GM10847 (cell line): ENCODE results near the gene CADM1.

Experiments
- POLR2A ChIP-seq: IDR thresholded peaks from 2 replicates; pipeline ENCODE4 v1.6.1; 2011; ENCODE audit not compliant: insufficient read length; ENCODE audit errors: extremely low read depth

CADM1 gene

DNA sequence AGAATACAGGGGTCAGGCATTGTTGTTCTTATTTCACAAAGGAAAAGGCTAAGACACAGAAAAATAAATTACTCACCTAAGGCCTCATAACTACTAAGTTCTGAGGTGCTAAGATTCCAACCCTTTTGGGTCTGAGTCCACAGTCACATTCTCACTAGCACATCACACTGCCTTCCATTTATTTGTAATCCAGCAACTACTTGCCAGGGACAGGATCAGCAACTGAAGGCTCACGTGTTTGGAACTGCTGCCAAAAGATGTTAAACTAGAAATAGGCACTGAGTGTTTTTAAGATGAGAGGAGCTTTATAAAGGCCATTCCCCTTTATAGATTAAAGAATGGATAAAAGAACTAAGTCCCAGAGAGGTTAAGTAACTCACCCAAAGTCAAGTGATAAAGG is 58.0 kb downstream of the CADM1 start:
- no peak for TF ChIP-seq POLR2A

DNA sequence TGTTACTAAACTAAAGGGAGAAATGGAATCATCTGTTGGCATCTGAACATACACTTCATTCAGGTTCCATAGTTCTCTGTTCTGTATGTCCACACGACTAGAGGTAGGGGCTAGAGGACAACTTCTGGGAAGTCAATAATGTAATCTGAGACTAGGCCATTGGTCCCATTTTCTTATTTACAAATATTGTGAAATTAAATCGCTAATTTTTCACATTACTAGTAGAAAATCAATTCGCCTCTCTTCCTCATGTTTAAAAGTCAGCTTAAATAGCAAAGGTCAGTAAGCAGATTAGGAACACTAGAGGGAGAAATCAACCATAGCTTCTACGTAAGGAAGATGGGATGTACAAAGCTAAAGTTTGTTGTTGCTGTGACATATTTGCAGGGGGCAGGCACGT is 59.7 kb downstream of the CADM1 start:
- TF ChIP-seq POLR2A: no peak

DNA sequence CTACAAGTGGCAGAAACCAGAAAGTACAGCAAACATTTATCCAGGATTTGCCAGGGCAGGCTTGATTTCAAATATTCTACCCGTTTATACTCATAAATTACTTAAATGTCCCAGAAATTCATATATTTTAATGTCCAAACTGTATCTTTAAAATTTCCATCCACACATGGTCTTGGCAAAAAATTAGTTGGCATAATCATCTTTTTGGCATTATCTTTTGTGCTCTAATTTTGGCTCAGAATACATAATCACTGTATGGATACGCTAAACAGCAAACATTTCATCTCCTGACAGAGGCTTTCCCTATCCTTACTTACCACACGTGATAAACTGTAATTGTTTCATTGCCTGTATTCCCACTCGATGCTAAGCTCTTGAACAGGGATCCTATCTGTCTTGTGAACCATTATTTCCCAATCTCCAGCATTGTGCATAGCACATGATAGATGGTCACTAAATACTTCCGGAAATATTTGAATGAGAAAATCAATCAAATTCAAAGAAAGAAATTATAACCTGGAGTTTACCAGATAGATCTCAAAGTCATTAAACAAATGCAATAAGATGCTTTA is 64.2 kb downstream of the CADM1 start:
- no peak for TF ChIP-seq POLR2A

DNA sequence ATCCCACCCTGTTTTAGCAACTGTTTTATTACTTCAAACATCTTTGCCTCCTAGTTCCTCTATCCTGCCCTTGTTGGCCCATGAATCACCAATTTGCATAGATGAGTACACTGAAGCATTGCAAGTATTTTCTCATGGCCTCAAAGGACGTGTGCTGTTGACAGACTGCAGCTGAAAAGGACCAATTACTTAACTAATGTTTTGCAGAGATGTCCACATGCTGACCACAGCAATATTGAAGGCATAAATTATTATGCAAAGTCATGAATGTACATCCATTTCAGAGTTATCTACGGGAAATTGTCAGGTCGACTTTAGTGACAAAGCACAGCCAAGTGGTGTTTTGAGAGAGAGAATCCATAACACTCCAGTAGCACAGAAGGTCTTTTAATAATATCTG is 64.8 kb downstream of the CADM1 start:
- TF ChIP-seq POLR2A: no peak

DNA sequence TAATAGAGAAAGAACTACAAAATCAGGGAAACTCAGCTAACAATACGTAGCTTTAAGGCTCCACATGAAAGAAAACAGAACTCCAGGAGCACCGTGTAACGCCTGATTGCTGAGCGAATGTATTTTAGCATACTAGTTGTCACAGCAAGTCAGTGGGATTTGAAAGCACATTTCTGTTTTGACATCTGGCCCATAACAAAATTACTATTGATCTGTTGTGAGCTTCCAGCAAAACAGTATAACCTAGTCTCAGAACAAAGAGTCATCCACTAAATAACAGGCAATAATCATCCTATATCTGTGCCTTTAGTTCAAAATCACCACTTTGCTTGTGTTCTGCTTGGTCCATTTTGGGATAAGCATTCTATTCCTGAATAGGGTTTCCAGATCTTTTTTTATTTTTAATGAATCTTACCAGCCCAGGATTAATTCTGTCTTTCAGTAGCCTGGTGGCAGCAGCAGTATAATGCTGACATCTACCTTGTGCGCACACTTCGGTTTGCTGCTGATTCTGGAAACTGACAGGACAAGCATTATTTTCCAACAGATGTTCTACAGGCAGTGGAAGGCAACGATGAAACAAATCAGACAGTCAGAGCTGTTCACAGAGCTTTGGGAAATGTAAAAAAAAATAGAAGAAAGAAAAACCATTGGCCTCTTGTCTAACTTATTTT is 66.2 kb downstream of the CADM1 start:
- TF ChIP-seq POLR2A: no peak

DNA sequence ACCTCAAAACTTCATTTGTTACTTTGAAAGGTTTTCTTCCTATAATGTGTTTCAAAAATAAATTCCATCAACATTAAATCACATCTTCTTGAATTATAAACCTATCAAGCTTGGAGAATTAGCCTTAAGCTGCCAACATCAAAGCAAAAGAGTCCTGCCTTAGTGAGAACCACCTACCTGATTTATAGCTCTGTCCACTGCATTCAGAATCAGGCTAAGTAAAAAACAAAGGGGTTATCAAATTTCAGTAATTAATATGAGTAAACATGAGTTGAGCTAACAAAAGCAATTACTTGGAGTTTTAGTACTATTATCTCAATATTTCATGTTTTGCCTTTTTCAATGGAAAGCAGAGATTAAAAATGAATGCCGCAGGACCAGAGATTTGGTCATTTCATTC is 73.9 kb downstream of the CADM1 start:
- no peak for TF ChIP-seq POLR2A

DNA sequence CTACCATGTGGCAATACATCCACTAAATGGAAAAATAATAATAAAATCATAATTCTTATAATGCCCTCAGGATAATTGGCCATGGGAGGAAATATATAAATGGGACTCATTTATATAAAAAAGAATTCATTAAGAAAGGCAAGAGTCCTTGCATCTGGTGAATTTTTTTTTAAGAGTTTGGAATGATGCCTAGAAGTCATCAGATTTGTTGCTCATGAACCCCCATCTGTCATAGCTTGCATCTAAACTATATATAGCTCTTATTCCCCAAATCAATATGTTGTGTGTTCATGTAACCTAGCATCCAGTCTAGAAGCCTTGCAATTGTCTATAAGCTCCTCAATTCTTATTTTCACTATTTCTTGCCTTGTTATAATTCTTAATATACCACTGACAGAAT is 75.9 kb downstream of the CADM1 start:
- TF ChIP-seq POLR2A: no peak

DNA sequence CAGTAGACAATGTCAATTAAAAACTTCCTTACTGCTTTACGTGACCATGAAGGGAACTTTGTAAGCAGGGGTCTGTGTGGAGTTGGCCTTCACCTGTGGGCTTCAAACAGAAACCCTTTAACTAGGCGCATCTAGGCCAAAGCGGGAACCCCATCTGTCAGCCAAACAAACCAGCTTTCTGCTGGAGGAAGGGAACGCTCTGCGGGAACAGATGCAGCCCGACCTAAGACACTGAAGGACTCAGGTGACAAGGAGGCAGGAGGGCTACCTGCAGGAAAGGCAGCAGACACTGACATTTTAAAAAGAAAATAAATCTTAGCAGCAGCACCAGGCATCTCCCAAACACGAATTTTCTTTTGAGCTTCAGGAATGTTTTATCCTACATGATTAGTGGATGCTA is 78.4 kb downstream of the CADM1 start:
- no peak for TF ChIP-seq POLR2A

DNA sequence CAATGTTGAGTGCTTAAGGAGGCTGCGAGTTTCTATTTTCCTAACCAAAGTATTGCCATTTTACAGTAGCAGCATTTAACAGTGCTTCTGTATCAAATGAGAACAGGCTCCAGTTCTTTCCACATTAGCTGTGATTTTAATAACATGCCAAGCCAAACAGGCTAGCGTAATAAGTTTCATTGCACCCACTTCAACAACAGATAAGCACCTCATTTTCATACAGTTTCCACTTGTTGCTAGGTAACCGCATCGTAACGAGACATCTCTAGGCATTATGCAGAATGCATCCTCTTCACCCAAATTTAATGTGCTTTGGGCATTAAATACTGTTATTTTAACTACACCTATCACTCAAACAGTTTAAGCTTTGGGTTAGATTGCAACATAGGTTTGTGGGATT is 79.0 kb downstream of the CADM1 start:
- no peak for TF ChIP-seq POLR2A

DNA sequence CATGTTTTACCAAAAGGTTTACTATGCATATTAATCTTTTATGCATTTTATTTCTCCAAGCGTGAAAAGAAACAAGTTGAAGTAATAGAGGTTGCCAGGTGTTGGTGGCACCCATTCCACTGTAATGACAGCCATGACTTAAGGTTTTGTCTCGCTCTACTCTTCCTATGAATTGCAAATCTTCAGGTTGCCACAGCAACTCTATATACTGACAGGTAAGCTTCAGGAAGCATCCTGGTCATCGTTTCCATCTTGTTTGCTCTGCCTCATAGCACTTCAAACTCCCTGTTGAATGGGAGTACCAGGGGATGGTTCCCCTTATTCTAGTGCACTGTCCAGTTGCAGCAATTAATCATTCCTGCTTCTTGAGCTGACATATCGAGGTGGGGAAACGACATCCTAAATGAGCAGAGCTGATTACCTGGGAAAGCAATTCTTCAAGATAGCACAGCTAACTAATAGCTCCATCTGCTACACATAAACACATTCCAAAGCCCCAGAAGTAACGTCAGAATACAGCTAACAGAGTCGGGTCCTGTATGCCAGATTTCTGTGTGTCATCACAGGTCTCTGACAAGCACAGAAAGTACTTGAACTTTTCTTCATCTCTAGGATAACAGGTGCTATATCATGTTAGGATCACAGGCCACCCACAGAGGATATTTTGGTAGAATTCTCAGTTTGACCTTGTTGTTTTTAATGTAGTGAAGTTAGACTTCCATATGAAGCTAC is 80.3 kb downstream of the CADM1 start:
- no peak for TF ChIP-seq POLR2A

DNA sequence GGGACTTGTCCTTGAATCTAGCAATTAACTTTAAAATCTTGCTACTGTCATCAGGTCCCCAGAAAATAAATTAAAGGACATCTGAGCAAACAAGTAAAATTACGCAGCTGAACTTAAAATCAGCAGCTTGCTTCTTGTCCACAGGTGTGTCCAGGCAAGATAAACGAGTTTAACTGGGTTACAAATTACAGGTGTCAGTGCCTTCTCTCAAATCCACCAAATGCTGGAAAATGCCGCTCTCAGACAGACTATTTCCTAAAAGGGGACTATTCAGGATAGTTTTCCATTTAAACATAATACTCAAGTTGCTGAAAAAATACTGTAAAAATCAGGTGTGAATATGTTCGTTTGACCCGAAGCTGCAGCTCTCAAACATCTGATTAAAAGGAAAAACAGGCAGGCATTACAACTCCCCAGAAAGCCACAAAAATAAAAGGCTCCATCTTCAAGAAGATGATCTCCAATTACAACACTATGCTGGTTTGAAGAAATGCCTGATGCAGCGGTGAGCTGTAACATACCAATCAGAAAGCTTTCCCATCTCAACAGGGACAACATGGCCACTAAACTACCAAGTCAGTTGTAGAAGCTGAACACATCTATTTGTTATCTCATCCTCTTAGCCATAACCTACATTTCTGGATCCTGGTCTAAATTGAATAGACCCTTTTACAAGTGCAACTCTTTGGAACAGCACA is 82.1 kb downstream of the CADM1 start:
- TF ChIP-seq POLR2A: no peak

DNA sequence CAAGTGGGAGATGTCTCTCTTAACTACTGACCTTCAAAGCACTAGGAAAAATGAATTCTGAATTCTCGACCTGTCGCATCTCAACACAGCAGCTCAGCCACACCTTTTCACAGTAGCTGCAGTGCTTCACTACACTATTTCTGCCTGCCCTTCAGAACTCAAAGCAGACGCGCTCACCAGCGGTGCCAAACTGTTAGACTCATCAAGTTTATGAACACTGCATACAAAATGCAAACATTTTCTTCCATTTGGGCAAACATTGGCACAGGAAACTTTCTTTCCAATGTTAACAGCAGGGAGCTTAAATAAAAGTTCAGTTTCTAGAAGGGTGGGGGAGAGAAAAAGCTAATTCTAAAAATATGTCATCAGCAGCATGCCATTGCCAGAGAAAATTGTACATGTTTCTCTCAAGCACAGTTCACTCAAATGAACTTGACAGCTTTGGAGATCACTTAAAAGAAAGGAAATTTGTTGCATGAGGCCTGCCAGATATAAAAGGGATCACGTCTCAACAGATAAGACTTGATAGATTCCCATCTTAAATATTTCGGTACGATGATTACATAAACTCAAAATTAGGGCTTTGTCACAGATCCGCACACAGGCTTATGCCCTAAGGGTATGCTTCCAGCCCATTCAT is 82.7 kb downstream of the CADM1 start:
- no peak for TF ChIP-seq POLR2A

DNA sequence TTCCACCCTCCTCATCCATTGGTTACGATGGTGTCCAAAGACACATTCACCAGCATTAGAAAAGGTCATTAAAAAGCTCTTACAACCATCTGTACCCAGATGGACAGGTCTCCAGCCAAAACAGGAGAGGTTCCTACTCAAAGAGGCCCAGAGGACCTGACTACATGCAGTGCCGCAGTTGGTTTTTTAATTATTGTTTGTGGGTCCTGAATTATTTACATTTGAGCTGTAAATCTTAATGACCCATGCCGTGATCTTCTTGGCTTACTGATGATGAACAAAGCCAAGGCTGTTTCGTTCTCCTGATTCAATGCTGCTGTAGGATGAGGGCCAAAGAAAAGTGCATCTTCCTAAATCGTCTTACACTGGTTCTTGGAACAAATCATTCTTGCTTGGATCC is 83.7 kb downstream of the CADM1 start:
- TF ChIP-seq POLR2A: no peak

DNA sequence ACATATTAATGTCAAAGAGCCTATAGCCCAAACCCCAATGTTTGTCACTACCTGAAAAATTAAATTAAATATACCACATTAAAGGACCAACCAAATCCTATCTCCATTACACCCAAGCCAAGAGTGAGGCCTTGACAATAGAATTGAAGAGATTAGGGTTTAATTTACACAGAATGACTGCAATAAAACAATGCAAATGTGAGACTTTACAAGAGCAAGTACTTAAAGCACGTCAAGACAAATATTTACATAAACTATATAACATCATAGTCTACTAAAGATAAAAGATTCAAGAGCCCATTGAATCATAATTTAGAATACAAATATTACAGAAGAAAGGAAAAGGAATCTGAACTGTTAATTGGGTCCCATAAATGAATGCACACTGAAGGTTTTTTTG is 85.6 kb downstream of the CADM1 start:
- no peak for TF ChIP-seq POLR2A

DNA sequence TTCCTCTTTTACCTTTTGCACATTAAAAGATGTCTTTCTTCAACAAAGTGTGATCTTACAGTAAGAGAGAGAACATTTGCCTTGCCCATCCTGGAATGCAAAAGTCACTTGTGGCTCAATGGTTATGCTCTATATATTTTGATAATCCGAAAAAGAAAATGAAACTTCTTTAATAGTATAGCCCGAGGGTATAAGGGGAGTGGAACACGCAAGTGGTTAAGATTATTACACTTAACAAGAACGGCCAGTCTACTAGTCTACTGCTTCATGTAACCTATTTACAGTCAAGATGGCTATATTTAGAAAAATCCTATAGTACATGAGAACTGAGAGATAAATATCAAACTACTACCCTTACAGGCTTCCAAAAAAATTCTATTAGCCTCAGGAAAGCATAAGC is 86.1 kb downstream of the CADM1 start:
- no peak for TF ChIP-seq POLR2A
